MM.1S (cell line): ENCODE measurements around the gene NOS3.

Source experiments
- DNase-seq: peaks from one replicate; pipeline ENCODE4 v3.0.0-alpha.2; 2015
- H2AFZ ChIP-seq: fragments of 300-600 bp; sonication (generic); 2 replicates; pipeline ENCODE4 v1.6.0; 2016; ENCODE audit warnings: antibody characterized with exemption, low read length
- H3F3A ChIP-seq: fragments of 300-600 bp; sonication (generic); 2 replicates; pipeline ENCODE4 v1.6.1; 2016; ENCODE audit warnings: mild to moderate bottlenecking, antibody characterized with exemption, low read length, moderate library complexity, mixed read lengths; ENCODE audit not compliant: insufficient read depth
- H3K27ac ChIP-seq: fragments of 300-600 bp; sonication (generic); 2 replicates; pipeline ENCODE4 v1.5.1; 2016; ENCODE audit warnings: mild to moderate bottlenecking, low read length
- H3K27me3 ChIP-seq: fragments of 300-600 bp; sonication (generic); replicated peaks from 2 replicates; pipeline ENCODE4 v1.6.0; 2016; ENCODE audit warnings: low read length; ENCODE audit not compliant: insufficient read depth
- H3K36me3 ChIP-seq: fragments of 300-600 bp; sonication (generic); replicated peaks from 2 replicates; pipeline ENCODE4 v1.6.1; 2016; ENCODE audit warnings: mild to moderate bottlenecking, low read length, mixed read lengths; ENCODE audit not compliant: insufficient read depth
- H3K4me1 ChIP-seq: fragments of 300-600 bp; sonication (generic); 2 replicates; pipeline ENCODE4 v1.6.1; 2016; ENCODE audit warnings: low read length, mixed read lengths
- H3K4me2 ChIP-seq: fragments of 300-600 bp; sonication (generic); 2 replicates; pipeline ENCODE4 v1.6.0; 2016; ENCODE audit warnings: low read depth, low read length
- H3K4me3 ChIP-seq: fragments of 300-600 bp; sonication (generic); 2 replicates; pipeline ENCODE4 v1.5.1; 2016; ENCODE audit warnings: low read length, mixed read lengths
- H3K79me2 ChIP-seq: fragments of 300-600 bp; sonication (generic); 2 replicates; pipeline ENCODE4 v1.6.1; 2016; ENCODE audit warnings: mixed run types, low read length, mixed read lengths
- H3K9ac ChIP-seq: fragments of 300-600 bp; sonication (generic); 2 replicates; pipeline ENCODE4 v1.6.1; 2016; ENCODE audit warnings: low read length, mixed read lengths
- H3K9me2 ChIP-seq: fragments of 300-600 bp; sonication (generic); replicated peaks from 2 replicates; pipeline ENCODE4 v1.6.1; 2016; ENCODE audit warnings: mild to moderate bottlenecking, low read length, mixed read lengths; ENCODE audit not compliant: insufficient read depth
- H3K9me3 ChIP-seq: fragments of 300-600 bp; sonication (generic); replicated peaks from 2 replicates; pipeline ENCODE4 v1.6.1; 2016; ENCODE audit warnings: mild to moderate bottlenecking, low read length, mixed read lengths; ENCODE audit not compliant: insufficient read depth
- H4K20me1 ChIP-seq: fragments of 300-600 bp; sonication (generic); 2 replicates; pipeline ENCODE4 v1.6.1; 2016; ENCODE audit warnings: mild to moderate bottlenecking, low read length, moderate library complexity, mixed read lengths; ENCODE audit not compliant: insufficient read depth
- CTCF ChIP-seq: fragments of 300-600 bp; sonication (generic); IDR thresholded peaks from 2 replicates; pipeline ENCODE4 v1.5.1; 2016; ENCODE audit warnings: antibody characterized with exemption, low read length, mixed read lengths
- EZH2 ChIP-seq: fragments of 300-600 bp; sonication (generic); optimal IDR thresholded peaks from 2 replicates; pipeline ENCODE3; 2017; ENCODE audit warnings: low read depth, mild to moderate bottlenecking, antibody characterized with exemption, low read length, mixed read lengths
- EZH2phosphoT487 ChIP-seq: fragments of 300-600 bp; sonication (generic); IDR thresholded peaks from 2 replicates; pipeline ENCODE4 v1.6.1; 2018; ENCODE audit warnings: antibody characterized with exemption, low read length

NOS3 gene

GRCh38 chr7:150958062-150958552, 32.7 kb upstream of the NOS3 start:
- H3K4me1 ChIP-seq: no peaks in the 10 kb centered on the region
- H3K27me3 ChIP-seq: no peaks in the 10 kb centered on the region
- no peak overlapping the region for H2AFZ ChIP-seq
- H3K36me3 ChIP-seq: no peaks in the 10 kb centered on the region
- no peaks in the 10 kb centered on the region for H3K9me2 ChIP-seq
- no peak overlapping the region for H3K27ac ChIP-seq
- DNase-seq: no peak
- no peaks in the 10 kb centered on the region for H4K20me1 ChIP-seq
- no peaks in the 10 kb centered on the region for H3K9me3 ChIP-seq
- TF ChIP-seq EZH2 (no peak), EZH2phosphoT487 (no peak), CTCF (no peak)
- H3K4me2 ChIP-seq: no peak overlapping the region
- H3K4me3 ChIP-seq: no peak overlapping the region
- H3K9ac ChIP-seq: no peak overlapping the region
- no peaks in the 10 kb centered on the region for H3F3A ChIP-seq
- no peaks in the 10 kb centered on the region for H3K79me2 ChIP-seq

- Histone ChIP-seq H3F3A (no peaks in the 10 kb centered on the region), H2AFZ (no peak overlapping the region), H3K4me2 (no peak overlapping the region), H3K79me2 (no peaks in the 10 kb centered on the region), H3K27ac (no peak overlapping the region), H3K27me3 (no peaks in the 10 kb centered on the region), H3K9ac (no peak overlapping the region), H3K4me3 (no peak overlapping the region), H4K20me1 (no peaks in the 10 kb centered on the region), H3K4me1 (no peaks in the 10 kb centered on the region), H3K36me3 (no peaks in the 10 kb centered on the region), H3K9me3 (no peaks in the 10 kb centered on the region), H3K9me2 (no peaks in the 10 kb centered on the region)
- no peak for DNase-seq
- no peak for TF ChIP-seq EZH2
- no peak for TF ChIP-seq EZH2phosphoT487
- TF ChIP-seq CTCF: no peak
Measured at GRCh38 chr7:150958597-150958996, 32.2 kb upstream of the NOS3 start.

- H3F3A ChIP-seq: no peaks in the 10 kb centered on the region
- H3K4me2 ChIP-seq: no peak overlapping the region
- H3K4me3 ChIP-seq: no peak overlapping the region
- DNase-seq: no peak
- H2AFZ ChIP-seq: no peak overlapping the region
- TF ChIP-seq CTCF: no peak
- no peak for TF ChIP-seq EZH2phosphoT487
- no peak for TF ChIP-seq EZH2
- H3K4me1 ChIP-seq: no peaks in the 10 kb centered on the region
- H3K9ac ChIP-seq: no peak overlapping the region
- H3K79me2 ChIP-seq: no peaks in the 10 kb centered on the region
- H3K9me2 ChIP-seq: no peaks in the 10 kb centered on the region
- H3K27me3 ChIP-seq: no peaks in the 10 kb centered on the region
- no peaks in the 10 kb centered on the region for H3K9me3 ChIP-seq
- no peak overlapping the region for H3K27ac ChIP-seq
- H3K36me3 ChIP-seq: no peaks in the 10 kb centered on the region
- H4K20me1 ChIP-seq: no peaks in the 10 kb centered on the region
Measured at GRCh38 chr7:150959081-150959480, 31.7 kb upstream of the NOS3 start.
